ENCODE measurements around the gene PDCD4.

GRCh38 chr10:110822712-110823311 is 48.9 kb upstream of the PDCD4 start:
- TF ChIP-seq ZFX (IDR thresholded peaks at IDR 0.05; ENCODE audit: borderline replicate concordance) = no peak
- no peak for TF ChIP-seq CTCF (IDR thresholded peaks at IDR 0.05)

Measured in 22Rv1 (cell line).